ENCODE data around the gene SLC35B2. TPM values are rescaled to one million over a fixed set of nuclear protein-coding genes. Genes with fewer than 3 reads are reported as not detected.

The SLC35B2 gene
- total and polyA plus RNA-seq, 9 of the 15 experiments (the other 6 are each of a cell fraction or from before 2014, with no cell fraction given) = 14.5 to 59.1 (median 47.1) TPM

DNA sequence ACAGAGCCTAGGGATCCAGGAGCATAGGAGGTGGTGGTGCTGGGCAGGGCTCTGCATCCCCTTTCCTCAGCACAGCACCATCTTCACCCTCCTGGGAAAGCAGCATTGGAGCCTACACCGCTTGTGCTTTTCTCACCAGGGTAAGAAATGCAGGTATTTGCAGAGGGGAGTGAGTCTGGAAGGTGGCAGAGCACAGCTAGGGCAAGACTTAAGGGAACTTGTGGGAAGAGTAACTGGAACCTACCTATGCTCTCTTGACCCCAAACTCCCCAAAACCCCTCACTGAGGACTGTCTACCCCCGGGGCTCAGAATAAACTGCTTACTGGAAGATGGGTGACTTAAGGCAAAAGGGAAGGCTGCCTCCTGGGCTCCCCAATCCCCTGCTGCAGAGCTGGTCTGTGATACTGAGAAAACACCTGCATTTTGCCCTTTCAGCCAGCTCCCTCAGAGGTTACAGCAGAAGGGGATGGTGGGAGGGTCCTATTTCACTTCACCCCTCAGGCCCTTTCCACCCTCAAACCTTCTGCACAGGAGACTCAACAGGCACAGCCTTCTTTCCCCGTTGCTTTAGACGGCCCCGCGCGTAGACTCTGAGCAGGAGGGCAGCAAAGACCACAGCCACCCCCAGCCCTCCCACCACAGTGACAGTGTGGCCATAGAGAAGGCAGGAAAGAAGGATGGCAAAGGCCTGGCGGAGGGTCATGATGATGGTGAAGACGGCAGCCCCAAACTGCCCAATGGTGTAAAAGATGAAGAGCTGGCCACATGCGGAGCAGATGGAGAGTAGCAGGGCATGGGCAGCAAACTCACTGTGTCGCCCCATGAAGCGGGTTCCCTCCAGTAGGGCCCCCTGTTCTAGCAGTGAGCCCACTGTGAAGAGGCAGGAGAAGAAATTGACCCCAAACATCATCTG lies 2.9 kb downstream of the SLC35B2 start (continued):
- TF ChIP-seq, protein P1, sequence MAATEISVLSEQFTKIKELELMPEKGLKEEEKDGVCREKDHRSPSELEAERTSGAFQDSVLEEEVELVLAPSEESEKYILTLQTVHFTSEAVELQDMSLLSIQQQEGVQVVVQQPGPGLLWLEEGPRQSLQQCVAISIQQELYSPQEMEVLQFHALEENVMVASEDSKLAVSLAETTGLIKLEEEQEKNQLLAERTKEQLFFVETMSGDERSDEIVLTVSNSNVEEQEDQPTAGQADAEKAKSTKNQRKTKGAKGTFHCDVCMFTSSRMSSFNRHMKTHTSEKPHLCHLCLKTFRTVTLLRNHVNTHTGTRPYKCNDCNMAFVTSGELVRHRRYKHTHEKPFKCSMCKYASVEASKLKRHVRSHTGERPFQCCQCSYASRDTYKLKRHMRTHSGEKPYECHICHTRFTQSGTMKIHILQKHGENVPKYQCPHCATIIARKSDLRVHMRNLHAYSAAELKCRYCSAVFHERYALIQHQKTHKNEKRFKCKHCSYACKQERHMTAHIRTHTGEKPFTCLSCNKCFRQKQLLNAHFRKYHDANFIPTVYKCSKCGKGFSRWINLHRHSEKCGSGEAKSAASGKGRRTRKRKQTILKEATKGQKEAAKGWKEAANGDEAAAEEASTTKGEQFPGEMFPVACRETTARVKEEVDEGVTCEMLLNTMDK (IDR thresholded peaks at IDR 0.05; ENCODE audit: borderline replicate concordance, insufficient read depth, low read depth, low read length, poor library complexity, severe bottlenecking) = no peak
- TF ChIP-seq, protein P2, sequence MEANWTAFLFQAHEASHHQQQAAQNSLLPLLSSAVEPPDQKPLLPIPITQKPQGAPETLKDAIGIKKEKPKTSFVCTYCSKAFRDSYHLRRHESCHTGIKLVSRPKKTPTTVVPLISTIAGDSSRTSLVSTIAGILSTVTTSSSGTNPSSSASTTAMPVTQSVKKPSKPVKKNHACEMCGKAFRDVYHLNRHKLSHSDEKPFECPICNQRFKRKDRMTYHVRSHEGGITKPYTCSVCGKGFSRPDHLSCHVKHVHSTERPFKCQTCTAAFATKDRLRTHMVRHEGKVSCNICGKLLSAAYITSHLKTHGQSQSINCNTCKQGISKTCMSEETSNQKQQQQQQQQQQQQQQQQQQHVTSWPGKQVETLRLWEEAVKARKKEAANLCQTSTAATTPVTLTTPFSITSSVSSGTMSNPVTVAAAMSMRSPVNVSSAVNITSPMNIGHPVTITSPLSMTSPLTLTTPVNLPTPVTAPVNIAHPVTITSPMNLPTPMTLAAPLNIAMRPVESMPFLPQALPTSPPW (CRISPR knock-in tag; IDR thresholded peaks at IDR 0.05) = peak; percentile 20; the same call in 1 of the 2 replicates
- no peak for TF ChIP-seq ATF1 (CRISPR knock-in tag; IDR thresholded peaks at IDR 0.05)
- no peak for TF ChIP-seq ATF1 (tag; IDR thresholded peaks at IDR 0.05)
- TF ChIP-seq, protein P3, sequence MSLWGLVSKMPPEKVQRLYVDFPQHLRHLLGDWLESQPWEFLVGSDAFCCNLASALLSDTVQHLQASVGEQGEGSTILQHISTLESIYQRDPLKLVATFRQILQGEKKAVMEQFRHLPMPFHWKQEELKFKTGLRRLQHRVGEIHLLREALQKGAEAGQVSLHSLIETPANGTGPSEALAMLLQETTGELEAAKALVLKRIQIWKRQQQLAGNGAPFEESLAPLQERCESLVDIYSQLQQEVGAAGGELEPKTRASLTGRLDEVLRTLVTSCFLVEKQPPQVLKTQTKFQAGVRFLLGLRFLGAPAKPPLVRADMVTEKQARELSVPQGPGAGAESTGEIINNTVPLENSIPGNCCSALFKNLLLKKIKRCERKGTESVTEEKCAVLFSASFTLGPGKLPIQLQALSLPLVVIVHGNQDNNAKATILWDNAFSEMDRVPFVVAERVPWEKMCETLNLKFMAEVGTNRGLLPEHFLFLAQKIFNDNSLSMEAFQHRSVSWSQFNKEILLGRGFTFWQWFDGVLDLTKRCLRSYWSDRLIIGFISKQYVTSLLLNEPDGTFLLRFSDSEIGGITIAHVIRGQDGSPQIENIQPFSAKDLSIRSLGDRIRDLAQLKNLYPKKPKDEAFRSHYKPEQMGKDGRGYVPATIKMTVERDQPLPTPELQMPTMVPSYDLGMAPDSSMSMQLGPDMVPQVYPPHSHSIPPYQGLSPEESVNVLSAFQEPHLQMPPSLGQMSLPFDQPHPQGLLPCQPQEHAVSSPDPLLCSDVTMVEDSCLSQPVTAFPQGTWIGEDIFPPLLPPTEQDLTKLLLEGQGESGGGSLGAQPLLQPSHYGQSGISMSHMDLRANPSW (CRISPR knock-in tag; IDR thresholded peaks at IDR 0.05) = 0 out of 2 replicates have a peak, but pooled peaks have one; percentile 28
- TF ChIP-seq MECOM (CRISPR knock-in tag; IDR thresholded peaks at IDR 0.05) = no peak
- TF ChIP-seq, protein P4, sequence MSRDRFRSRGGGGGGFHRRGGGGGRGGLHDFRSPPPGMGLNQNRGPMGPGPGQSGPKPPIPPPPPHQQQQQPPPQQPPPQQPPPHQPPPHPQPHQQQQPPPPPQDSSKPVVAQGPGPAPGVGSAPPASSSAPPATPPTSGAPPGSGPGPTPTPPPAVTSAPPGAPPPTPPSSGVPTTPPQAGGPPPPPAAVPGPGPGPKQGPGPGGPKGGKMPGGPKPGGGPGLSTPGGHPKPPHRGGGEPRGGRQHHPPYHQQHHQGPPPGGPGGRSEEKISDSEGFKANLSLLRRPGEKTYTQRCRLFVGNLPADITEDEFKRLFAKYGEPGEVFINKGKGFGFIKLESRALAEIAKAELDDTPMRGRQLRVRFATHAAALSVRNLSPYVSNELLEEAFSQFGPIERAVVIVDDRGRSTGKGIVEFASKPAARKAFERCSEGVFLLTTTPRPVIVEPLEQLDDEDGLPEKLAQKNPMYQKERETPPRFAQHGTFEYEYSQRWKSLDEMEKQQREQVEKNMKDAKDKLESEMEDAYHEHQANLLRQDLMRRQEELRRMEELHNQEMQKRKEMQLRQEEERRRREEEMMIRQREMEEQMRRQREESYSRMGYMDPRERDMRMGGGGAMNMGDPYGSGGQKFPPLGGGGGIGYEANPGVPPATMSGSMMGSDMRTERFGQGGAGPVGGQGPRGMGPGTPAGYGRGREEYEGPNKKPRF (IDR thresholded peaks at IDR 0.05; ENCODE audit: low read depth, low read length) = no peak
- peak; percentile 39; the same call in 1 of the 2 replicates for TF ChIP-seq NCOR1 (IDR thresholded peaks at IDR 0.05)
- TF ChIP-seq ETS2 (tag; IDR thresholded peaks at IDR 0.05; ENCODE audit: borderline replicate concordance, poor library complexity, severe bottlenecking) = no peak
- TF ChIP-seq NFATC3 (IDR thresholded peaks at IDR 0.05) = 0 out of 2 replicates have a peak, but pooled peaks have one; percentile 11

All from K562 (cell line).